ENCODE measurements around the gene FAM222B.

FAM222B gene

GRCh38 chr17:28765038-28765437 is 77.6 kb downstream of the FAM222B start:
- no peak for DNase-seq

- DNase-seq = peak; percentile 74
Measured at GRCh38 chr17:28763804-28764266, 78.8 kb downstream of the FAM222B start.

GRCh38 chr17:28763137-28763799 is 79.3 kb downstream of the FAM222B start:
- DNase-seq = no peak

DNA sequence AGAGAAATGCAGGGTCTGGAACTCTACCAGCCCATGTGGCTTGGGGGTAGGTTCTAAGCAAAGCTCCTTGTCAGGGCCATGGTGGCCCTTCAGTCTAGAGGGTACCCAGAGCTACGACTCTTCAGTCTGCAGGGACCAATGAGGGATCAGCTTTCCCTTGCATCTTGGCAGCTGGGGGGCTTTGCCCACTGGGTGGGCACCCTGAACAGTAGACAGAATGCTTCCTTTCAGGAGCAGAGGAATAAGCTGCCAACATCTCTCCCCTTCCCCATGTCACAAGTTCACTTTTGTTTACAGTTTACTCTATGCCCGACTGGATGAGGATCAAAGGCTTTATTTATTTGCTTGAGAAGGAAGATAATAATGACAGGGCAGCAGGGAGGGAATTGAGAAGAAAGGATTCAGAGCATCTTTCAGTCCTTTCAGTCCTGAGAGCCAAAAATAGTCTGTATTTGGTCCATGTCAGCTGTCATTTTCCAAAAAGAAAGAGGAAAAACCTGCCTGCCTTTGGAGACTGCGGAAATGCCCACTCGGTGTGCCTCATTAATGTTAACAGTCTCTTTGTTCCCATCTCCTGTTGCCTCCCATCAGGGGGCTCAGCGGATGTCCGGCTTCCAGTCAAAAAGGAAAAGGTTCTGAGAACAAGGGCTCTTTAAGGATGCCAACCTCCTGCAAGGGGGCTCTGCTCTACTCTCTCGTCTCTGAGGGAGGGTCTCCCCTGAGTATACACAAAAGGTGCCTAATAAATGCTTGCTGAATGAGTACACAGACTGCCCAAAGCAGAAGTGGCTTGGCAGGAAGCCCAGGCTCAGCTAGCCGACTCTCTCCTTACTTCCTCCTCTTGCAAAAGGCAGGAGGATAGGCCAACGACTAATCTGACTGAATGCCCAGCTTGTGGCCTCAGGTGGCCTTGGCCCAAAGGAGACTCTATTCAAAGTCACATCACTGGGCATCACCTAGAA is 81.7 kb downstream of the FAM222B start:
- no peak for DNase-seq

DNA sequence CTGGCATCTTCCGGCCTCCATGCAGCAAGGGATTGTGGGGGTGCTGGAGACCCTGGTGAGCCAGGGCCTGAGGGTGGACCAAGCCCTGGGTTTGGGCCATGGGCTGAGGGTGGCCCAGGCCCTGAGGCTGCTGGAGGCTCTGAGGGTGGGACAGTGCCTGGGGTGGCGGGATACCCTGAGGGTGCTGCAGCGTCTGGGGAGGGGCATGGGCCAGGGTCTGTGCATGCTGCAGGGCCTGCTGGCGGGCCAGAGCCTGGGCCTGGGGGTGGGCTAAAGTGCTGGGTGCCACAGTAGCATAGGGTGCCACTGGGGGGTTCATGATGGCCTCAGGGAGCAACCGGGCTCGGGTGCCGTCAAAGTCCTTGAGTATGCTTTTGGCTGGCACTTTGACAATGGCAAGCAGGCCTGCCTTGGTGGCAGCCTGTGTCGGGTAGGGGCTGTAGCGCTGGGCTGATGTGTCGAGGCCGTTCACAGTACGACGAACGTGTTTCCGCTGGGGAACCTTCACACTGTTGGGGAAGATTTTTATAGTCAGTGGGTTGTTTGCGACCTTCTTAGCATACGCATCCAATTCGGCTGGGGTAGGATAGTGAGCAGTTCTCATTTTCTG is 83.2 kb downstream of the FAM222B start:
- no peak for DNase-seq

- DNase-seq = no peak
Measured at GRCh38 chr17:28758411-28759121, 84.0 kb downstream of the FAM222B start.

- no peak for DNase-seq
Measured at GRCh38 chr17:28756049-28756804, 86.4 kb downstream of the FAM222B start.

- DNase-seq = no peak
Measured at GRCh38 chr17:28755486-28755885, 87.1 kb downstream of the FAM222B start.

DNA sequence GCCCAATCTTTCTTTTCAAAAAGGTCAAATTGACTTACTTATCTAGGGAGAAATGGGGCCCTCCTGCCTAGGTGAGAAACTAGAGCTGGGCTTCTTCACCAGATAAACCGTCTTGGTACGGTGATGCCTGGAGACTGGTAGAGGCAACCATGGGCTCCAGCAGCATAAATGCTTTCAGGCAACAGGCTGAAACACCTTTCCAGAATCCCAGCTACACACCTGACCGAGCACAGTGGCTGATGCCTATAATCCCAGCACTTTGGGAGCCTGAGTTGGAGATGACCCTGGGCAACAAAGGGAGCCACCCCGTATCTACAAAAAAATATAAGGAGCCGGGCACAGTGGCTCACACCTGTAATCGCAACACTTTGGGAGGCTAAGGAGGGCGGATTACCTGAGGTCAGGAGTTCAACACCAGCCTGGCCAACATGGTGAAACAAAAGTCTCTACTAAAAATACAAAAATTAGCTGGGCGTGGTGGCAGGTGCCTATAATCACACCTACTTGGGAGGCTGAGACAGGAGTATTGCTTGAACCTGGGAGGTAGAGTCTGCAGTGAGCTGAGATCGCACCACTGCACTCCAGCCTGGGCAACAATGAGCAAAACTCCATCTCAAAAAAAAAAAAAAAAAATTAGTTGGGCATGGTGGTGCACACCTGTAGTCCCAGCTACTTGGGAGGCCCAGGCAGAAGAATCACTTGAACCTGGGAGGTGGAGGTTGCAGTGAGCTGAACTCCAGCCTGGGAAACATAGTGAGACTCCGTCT is 90.8 kb downstream of the FAM222B start:
- no peak for DNase-seq

DNA sequence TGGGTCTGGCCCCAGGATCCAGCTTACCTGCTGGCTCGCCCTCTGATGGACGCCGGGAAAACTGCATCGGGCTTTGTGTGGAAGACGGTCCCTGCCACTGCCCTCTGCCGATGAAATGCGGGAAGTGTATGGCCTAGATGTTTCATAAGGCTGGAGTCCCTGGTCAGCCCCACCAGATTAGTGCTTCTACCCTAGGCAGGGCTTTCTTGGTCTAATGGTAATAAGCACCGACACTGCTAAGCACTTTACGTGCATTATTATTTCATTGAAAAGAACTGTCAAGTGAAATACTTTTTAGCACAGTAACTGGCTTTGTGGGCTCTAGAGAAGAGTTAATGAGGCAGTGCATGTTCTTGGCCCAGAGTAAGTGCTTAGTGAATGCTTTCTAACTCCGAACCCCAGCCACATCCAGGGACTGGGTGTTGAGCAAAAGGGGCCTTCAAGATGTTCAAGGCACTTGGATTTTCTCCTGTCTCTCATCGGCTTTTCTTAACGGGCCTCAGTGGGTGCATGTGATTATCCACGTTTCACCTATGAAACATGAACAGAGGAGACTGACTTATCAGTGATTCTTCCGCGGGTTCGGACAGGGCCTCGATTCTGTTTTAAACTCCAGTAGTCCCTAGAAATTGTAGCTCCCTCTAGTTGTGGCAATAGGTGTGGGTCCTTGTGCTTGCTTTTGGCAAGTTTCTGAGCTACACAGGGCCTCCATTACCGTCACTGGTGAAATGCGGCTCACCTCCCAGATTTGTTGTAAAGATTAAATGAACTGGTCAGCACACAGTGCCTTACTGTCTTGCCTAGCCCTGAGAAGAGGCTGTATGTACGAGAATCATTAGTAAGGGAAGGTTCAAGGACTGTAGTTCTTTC is 92.2 kb downstream of the FAM222B start:
- DNase-seq = peak; percentile 88

DNA sequence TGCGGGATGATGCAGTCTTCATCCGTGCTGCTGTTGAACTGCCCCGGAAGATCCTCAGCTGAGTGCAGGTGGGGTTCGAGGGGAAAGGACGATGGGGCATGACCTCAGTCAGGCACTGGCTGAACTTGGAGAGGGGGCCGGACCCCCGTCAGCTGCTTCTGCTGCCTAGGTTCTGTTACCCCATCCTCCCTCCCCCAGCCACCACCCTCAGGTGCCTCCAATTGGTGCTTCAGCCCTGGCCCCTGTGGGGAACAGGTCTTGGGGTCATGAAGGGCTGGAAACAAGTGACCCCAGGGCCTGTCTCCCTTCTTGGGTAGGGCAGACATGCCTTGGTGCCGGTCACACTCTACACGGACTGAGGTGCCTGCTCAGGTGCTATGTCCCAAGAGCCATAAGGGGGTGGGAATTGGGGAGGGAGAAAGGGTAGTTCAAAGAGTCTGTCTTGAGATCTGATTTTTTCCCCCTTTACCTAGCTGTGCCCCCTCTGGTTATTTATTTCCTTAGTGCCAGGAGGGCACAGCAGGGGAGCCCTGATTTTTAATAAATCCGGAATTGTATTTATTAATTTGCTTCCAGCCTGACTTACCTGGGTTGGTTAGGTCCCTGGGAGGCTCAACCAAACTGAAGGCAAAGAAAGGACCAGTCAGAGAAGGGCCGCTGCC is 92.9 kb downstream of the FAM222B start:
- no peak for DNase-seq

- no peak for DNase-seq
Measured at GRCh38 chr17:28748852-28749515, 93.6 kb downstream of the FAM222B start.

DNA sequence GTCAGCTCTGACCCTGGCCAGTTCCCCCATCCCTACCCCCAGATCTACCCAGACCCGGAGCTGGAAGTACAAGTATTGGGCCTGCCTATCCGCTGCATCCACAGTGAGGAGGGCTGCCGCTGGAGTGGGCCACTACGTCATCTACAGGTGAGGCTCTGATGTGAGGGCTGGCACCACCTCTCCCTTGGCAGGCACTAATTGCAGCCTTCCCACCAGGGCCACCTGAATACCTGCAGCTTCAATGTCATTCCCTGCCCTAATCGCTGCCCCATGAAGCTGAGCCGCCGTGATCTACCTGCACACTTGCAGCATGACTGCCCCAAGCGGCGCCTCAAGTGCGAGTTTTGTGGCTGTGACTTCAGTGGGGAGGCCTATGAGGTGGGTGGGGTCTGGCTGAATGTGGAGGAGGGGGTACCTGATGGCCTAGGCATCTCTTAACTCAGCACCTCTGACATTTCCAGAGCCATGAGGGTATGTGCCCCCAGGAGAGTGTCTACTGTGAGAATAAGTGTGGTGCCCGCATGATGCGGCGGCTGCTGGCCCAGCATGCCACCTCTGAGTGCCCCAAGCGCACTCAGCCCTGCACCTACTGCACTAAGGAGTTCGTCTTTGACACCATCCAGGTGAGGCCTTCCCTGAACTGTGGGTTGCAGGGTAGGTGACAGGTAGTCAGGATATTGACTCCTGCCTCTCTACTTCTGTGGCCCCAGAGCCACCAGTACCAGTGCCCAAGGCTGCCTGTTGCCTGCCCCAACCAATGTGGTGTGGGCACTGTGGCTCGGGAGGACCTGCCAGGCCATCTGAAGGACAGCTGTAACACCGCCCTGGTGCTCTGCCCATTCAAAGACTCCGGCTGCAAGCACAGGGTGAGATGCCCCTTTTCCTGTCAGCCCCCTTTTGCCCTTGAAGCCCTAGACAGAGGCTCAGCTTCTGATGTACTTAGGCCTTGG is 94.5 kb downstream of the FAM222B start:
- no peak for DNase-seq

DNA sequence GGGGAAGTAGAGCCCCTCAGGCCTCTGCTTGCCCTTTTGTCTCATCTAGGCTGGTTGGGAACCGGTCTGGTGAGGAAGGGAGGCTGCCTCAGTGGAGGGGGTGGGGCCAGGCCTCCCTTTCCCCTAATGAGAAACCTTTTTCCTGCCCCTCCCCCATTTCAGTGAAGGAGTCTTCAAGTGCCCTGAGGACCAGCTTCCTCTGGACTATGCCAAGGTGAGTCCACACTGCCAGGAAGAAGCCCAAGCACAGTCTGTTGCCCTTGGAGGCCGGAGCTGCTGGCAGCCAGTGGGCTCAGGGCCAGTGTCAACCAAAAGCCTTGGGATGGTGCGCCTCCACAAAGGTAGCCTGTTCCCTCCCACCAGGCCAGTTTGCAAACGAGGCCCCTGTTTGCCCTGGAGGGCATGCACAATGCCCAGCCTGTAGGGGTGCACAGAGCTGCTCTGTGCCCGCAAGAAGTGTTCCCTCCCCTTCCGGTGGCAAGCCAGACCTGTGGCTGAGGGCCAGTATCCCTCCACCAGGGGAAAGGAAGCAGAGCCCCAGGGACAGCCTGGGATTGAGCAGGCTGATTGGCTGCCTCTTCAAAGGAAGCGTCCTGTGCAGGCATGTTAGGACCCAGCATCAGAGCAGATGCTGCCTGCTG is 95.4 kb downstream of the FAM222B start:
- DNase-seq = no peak

- DNase-seq = no peak
Measured at GRCh38 chr17:28746611-28747050, 96.0 kb downstream of the FAM222B start.

DNA sequence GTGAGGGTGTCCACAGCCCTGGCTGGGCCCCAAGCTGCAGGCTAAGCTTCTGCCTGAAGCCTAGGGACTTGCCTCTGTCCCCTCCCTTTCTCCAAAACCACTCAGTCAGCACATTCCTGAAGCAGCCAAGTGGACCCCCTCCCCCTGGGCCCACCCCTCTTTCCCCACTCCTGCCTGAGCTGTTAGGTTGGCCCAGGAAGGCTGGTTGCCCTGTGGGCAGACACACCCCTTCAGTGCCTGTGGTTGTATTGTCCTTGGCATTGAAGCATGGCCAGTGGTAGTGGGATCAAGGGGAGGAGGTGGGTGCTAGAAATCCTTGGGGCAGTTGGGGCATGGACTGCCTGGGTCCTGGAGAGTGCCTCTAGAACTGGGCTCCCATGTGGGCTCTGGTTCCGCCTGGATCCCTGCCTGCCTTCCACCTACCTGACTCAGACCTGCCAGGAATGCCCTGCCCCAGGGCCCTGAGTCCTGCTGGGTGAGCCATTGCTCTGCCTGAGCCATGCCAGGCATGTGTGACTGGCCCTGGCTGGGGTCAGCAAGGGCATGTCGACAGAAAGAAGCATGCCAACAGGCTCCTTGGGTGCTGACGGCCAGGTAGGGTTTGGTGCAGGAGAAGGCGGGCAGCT is 96.7 kb downstream of the FAM222B start:
- DNase-seq = no peak
